ENCODE measurements around the gene NAT10. TPM values are rescaled to one million over a fixed set of nuclear protein-coding genes. Genes with fewer than 3 reads are reported as not detected.

Gene NAT10
- total and polyA plus RNA-seq, 4 experiments from 2014 or later, result 28.0 to 81.5 (median 61.4) TPM

- POLR2A ChIA-PET (ENCODE audit: partially characterized antibody), result interaction anchor here (1.0 kb wide), 1 partner anchor 52 kb away, joined by 3 read pairs; no protein-coding TSS in a partner anchor
- CTCF ChIA-PET (ENCODE audit: partially characterized antibody), result interaction anchor here (0.7 to 1.3 kb wide), 5 partner anchors 11 to 80 kb away, joined by 3 to 4 read pairs (median 3); no protein-coding TSS in a partner anchor
- H3K27ac ChIP-seq (ENCODE audit: low read depth, low read length), result no peak overlapping the region
- H3K27me3 ChIP-seq (ENCODE audit: insufficient read depth, low read length), result no peaks in the 10 kb centered on the region
- no peak overlapping the region for H3K27ac Mint-ChIP-seq
- peaks cover 1% of the 10 kb centered on the region for H3K4me1 ChIP-seq (ENCODE audit: insufficient read depth, low read length)
- intact Hi-C loops (cut with micrococcal nuclease), result no loop called here
- H3K27me3 Mint-ChIP-seq, result no peaks in the 10 kb centered on the region
- H3K9me3 ChIP-seq (ENCODE audit: control insufficient read depth in 1 of 2, low read length in 2 of 2), result no peaks in the 10 kb centered on the region
- peaks cover 1 to 8% (median 6%) of the 10 kb centered on the region in 4 donors for H3K4me1 Mint-ChIP-seq
- H3K9me3 Mint-ChIP-seq, result no peaks in the 10 kb centered on the region
- peaks cover 62% of the 10 kb centered on the region for H3K36me3 ChIP-seq (ENCODE audit: insufficient read depth, low read length)
- H3K4me3 Mint-ChIP-seq, result no peak overlapping the region
- no peak overlapping the region for H3K4me3 ChIP-seq (ENCODE audit: low read length in 2 of 2)
- peaks cover 24 to 59% of the 10 kb centered on the region in 2 donors for H3K36me3 Mint-ChIP-seq
- DNase-seq, result no peak
Measured at GRCh38 chr11:34098813-34099212, 6.6 kb upstream of the NAT10 start.

DNA sequence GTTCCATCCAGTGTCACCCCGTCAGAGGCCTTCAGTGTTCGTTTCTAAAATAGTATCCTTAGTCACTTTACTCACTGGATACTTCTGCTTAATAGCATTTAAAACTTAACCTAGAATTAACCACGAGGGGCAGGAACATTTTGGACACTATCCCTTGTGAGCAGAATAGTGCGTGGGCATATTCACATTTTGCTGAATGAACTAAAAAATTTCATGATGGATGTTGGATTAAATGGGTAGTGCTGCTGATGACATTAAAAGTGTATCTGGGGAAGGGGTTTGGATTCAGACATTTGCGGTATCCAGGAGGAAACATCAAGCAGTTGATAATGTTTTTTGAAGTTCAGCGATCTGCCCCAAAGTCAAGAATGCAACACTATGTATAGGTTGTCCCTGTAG, 750 bp upstream of the NAT10 start:
- Mint-ChIP-seq H3K36me3 (peaks cover 8 to 50% of the 10 kb centered on the region in 2 donors), H3K4me3 (peak overlapping the region; percentile 95 to 98 (median 97)), H3K27me3 (peaks cover 0 to 2% of the 10 kb centered on the region in 2 donors), H3K4me1 (peaks cover 38 to 63% (median 50%) of the 10 kb centered on the region in 4 donors), H3K9me3 (peaks cover 0 to 7% (median 0%) of the 10 kb centered on the region in 8 donors), H3K27ac (peak overlapping the region; percentile 99 to 100 (median 99))
- intact Hi-C loops (cut with micrococcal nuclease), result loop anchor here (1.0 to 10.0 kb wide), 6 partner anchors 18 to 334 kb away; partner anchors contain the start of genes ABTB2, CAPRIN1, CAT and FBXO3
- Histone ChIP-seq H3K27me3 (ENCODE audit: insufficient read depth, low read length) (no peaks in the 10 kb centered on the region), H3K4me3 (ENCODE audit: low read length in 2 of 2) (peak overlapping the region; percentile 82 to 86), H3K27ac (ENCODE audit: low read depth, low read length) (peak overlapping the region; percentile 90), H3K4me1 (ENCODE audit: insufficient read depth, low read length) (peaks cover 31% of the 10 kb centered on the region), H3K9me3 (ENCODE audit: control insufficient read depth in 1 of 2, low read length in 2 of 2) (no peaks in the 10 kb centered on the region), H3K36me3 (ENCODE audit: insufficient read depth, low read length) (peaks cover 24% of the 10 kb centered on the region)
- ChIA-PET POLR2A (ENCODE audit: partially characterized antibody) (interaction anchor here (0.6 to 7.0 kb wide), 21 partner anchors 8 to 812 kb away, joined by 3 to 157 read pairs (median 5); partner anchors contain the start of genes ABTB2, APIP, CAPRIN1 and CAT), CTCF (ENCODE audit: partially characterized antibody) (interaction anchor here (0.8 to 2.7 kb wide), 6 partner anchors 16 to 107 kb away, joined by 3 to 15 read pairs (median 5); partner anchors contain the start of gene CAPRIN1)
- DNase-seq, result no peak

GRCh38 chr11:34105957-34106504, 602 bp downstream of the NAT10 start:
- peaks cover 0 to 7% (median 0%) of the 10 kb centered on the region in 8 donors for H3K9me3 Mint-ChIP-seq
- peaks cover 42 to 67% (median 51%) of the 10 kb centered on the region in 4 donors for H3K4me1 Mint-ChIP-seq
- no peaks in the 10 kb centered on the region for H3K27me3 ChIP-seq (ENCODE audit: insufficient read depth, low read length)
- no peak for DNase-seq
- H3K36me3 Mint-ChIP-seq, result peaks cover 14 to 50% of the 10 kb centered on the region in 2 donors
- peaks cover 24% of the 10 kb centered on the region for H3K36me3 ChIP-seq (ENCODE audit: insufficient read depth, low read length)
- H3K27ac Mint-ChIP-seq, result peak overlapping the region; percentile 99 to 100 (median 99)
- H3K4me3 Mint-ChIP-seq, result peak overlapping the region; percentile 95 to 98 (median 97)
- intact Hi-C loops (cut with micrococcal nuclease), result loop anchor here (1.0 to 10.0 kb wide), 6 partner anchors 20 to 332 kb away; partner anchors contain the start of genes ABTB2, CAPRIN1, CAT and FBXO3
- POLR2A ChIA-PET (ENCODE audit: partially characterized antibody), result interaction anchor here (0.6 to 7.0 kb wide), 16 partner anchors 8 to 926 kb away, joined by 3 to 157 read pairs (median 6); partner anchors contain the start of genes ABTB2, APIP, CAPRIN1 and CAT
- H3K4me1 ChIP-seq (ENCODE audit: insufficient read depth, low read length), result peaks cover 31% of the 10 kb centered on the region
- CTCF ChIA-PET (ENCODE audit: partially characterized antibody), result interaction anchor here (0.6 to 2.7 kb wide), 8 partner anchors 8 to 336 kb away, joined by 3 to 15 read pairs (median 4); partner anchors contain the start of gene CAPRIN1
- no peaks in the 10 kb centered on the region for H3K9me3 ChIP-seq (ENCODE audit: control insufficient read depth in 1 of 2, low read length in 2 of 2)
- H3K27me3 Mint-ChIP-seq, result peaks cover 0 to 2% of the 10 kb centered on the region in 2 donors
- peak overlapping the region; percentile 90 for H3K27ac ChIP-seq (ENCODE audit: low read depth, low read length)
- H3K4me3 ChIP-seq (ENCODE audit: low read length in 2 of 2), result peak overlapping the region; percentile 83 to 86

DNA sequence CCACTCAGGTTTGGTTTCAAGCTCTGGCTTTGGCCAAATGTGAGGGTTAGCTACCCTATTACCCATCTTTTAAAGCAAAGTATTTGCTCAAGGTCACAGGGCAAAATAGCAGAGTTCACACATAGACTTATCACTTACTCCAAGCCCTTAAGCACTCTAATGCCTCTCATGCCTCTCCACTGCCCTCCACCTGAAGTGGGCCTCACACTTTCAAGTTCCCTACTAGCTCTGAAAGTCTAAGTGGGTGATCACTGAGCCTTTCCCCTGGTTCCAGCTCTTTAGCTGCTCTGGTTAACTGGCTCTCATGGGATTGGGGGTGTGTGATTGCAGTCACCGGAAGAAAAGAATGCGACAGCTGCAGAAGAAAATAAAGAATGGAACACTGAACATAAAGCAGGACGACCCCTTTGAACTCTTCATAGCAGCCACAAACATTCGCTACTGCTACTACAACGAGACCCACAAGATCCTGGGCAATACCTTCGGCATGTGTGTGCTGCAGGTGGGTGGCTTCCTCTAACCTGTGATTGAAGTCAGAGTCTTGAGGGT, 6.4 kb downstream of the NAT10 start:
- Histone ChIP-seq H3K27ac (ENCODE audit: low read depth, low read length) (no peak overlapping the region), H3K4me3 (ENCODE audit: low read length in 2 of 2) (no peak overlapping the region), H3K4me1 (ENCODE audit: insufficient read depth, low read length) (peaks cover 9% of the 10 kb centered on the region), H3K36me3 (ENCODE audit: insufficient read depth, low read length) (peaks cover 69% of the 10 kb centered on the region), H3K27me3 (ENCODE audit: insufficient read depth, low read length) (no peaks in the 10 kb centered on the region), H3K9me3 (ENCODE audit: control insufficient read depth in 1 of 2, low read length in 2 of 2) (no peaks in the 10 kb centered on the region)
- H3K27ac Mint-ChIP-seq, result peak overlapping the region in 2 of 7 donors; percentile 20 to 55
- intact Hi-C loops (cut with micrococcal nuclease), result no loop called here
- no peak overlapping the region for H3K4me3 Mint-ChIP-seq
- ChIA-PET POLR2A (ENCODE audit: partially characterized antibody) (interaction anchor here (0.6 kb wide), 1 partner anchor 62 kb away, joined by 3 read pairs; no protein-coding TSS in a partner anchor), CTCF (ENCODE audit: partially characterized antibody) (no interaction called here)
- H3K9me3 Mint-ChIP-seq, result no peaks in the 10 kb centered on the region
- no peaks in the 10 kb centered on the region for H3K27me3 Mint-ChIP-seq
- DNase-seq, result no peak
- H3K36me3 Mint-ChIP-seq, result peaks cover 57 to 81% of the 10 kb centered on the region in 2 donors
- peaks cover 15 to 29% (median 20%) of the 10 kb centered on the region in 4 donors for H3K4me1 Mint-ChIP-seq

GRCh38 chr11:34114014-34114413, 8.6 kb downstream of the NAT10 start:
- intact Hi-C loops (cut with micrococcal nuclease), result no loop called here
- no peak for DNase-seq
- no peaks in the 10 kb centered on the region for H3K27me3 Mint-ChIP-seq
- POLR2A ChIA-PET (ENCODE audit: partially characterized antibody), result interaction anchor here (0.6 to 1.4 kb wide), 2 partner anchors 9 to 227 kb away, joined by 3 to 4 read pairs; partner anchors contain the start of gene NAT10
- no peak overlapping the region for H3K27ac Mint-ChIP-seq
- H3K27ac ChIP-seq (ENCODE audit: low read depth, low read length), result no peak overlapping the region
- CTCF ChIA-PET (ENCODE audit: partially characterized antibody), result no interaction called here
- no peak overlapping the region for H3K4me3 ChIP-seq (ENCODE audit: low read length in 2 of 2)
- peaks cover 73 to 85% of the 10 kb centered on the region in 2 donors for H3K36me3 Mint-ChIP-seq
- H3K36me3 ChIP-seq (ENCODE audit: insufficient read depth, low read length), result peaks cover 83% of the 10 kb centered on the region
- no peaks in the 10 kb centered on the region for H3K9me3 ChIP-seq (ENCODE audit: control insufficient read depth in 1 of 2, low read length in 2 of 2)
- H3K4me1 ChIP-seq (ENCODE audit: insufficient read depth, low read length), result no peaks in the 10 kb centered on the region
- no peak overlapping the region for H3K4me3 Mint-ChIP-seq
- no peaks in the 10 kb centered on the region for H3K27me3 ChIP-seq (ENCODE audit: insufficient read depth, low read length)
- H3K4me1 Mint-ChIP-seq, result peaks cover 3 to 10% (median 8%) of the 10 kb centered on the region in 4 donors
- no peaks in the 10 kb centered on the region for H3K9me3 Mint-ChIP-seq

- H3K9me3 ChIP-seq (ENCODE audit: control insufficient read depth in 1 of 2, low read length in 2 of 2), result no peaks in the 10 kb centered on the region
- no peak overlapping the region for H3K4me3 ChIP-seq (ENCODE audit: low read length in 2 of 2)
- Mint-ChIP-seq H3K4me3 (no peak overlapping the region), H3K27ac (peak overlapping the region in 1 of 7 donors; percentile 77), H3K4me1 (peaks cover 0 to 6% (median 5%) of the 10 kb centered on the region in 4 donors), H3K9me3 (no peaks in the 10 kb centered on the region), H3K27me3 (no peaks in the 10 kb centered on the region), H3K36me3 (peaks cover 71 to 85% of the 10 kb centered on the region in 2 donors)
- H3K4me1 ChIP-seq (ENCODE audit: insufficient read depth, low read length), result no peaks in the 10 kb centered on the region
- ChIA-PET POLR2A (ENCODE audit: partially characterized antibody) (interaction anchor here (0.6 to 1.4 kb wide), 2 partner anchors 9 to 227 kb away, joined by 3 to 4 read pairs; partner anchors contain the start of gene NAT10), CTCF (ENCODE audit: partially characterized antibody) (no interaction called here)
- no peak for DNase-seq
- H3K27me3 ChIP-seq (ENCODE audit: insufficient read depth, low read length), result no peaks in the 10 kb centered on the region
- intact Hi-C loops (cut with micrococcal nuclease), result no loop called here
- peaks cover 83% of the 10 kb centered on the region for H3K36me3 ChIP-seq (ENCODE audit: insufficient read depth, low read length)
- H3K27ac ChIP-seq (ENCODE audit: low read depth, low read length), result no peak overlapping the region
Measured at GRCh38 chr11:34114471-34114870, 9.0 kb downstream of the NAT10 start.

- Histone ChIP-seq H3K4me1 (ENCODE audit: insufficient read depth, low read length) (no peaks in the 10 kb centered on the region), H3K9me3 (ENCODE audit: control insufficient read depth in 1 of 2, low read length in 2 of 2) (no peaks in the 10 kb centered on the region), H3K36me3 (ENCODE audit: insufficient read depth, low read length) (peaks cover 76% of the 10 kb centered on the region), H3K27me3 (ENCODE audit: insufficient read depth, low read length) (no peaks in the 10 kb centered on the region), H3K27ac (ENCODE audit: low read depth, low read length) (no peak overlapping the region), H3K4me3 (ENCODE audit: low read length in 2 of 2) (no peak overlapping the region)
- intact Hi-C loops (cut with micrococcal nuclease), result no loop called here
- no peaks in the 10 kb centered on the region for H3K27me3 Mint-ChIP-seq
- no peak overlapping the region for H3K4me3 Mint-ChIP-seq
- peaks cover 0 to 1% (median 0%) of the 10 kb centered on the region in 8 donors for H3K9me3 Mint-ChIP-seq
- peaks cover 0 to 4% (median 3%) of the 10 kb centered on the region in 4 donors for H3K4me1 Mint-ChIP-seq
- ChIA-PET POLR2A (ENCODE audit: partially characterized antibody) (no interaction called here), CTCF (ENCODE audit: partially characterized antibody) (no interaction called here)
- no peak for DNase-seq
- H3K36me3 Mint-ChIP-seq, result peaks cover 70 to 84% of the 10 kb centered on the region in 2 donors
- H3K27ac Mint-ChIP-seq, result peak overlapping the region in 5 of 7 donors; percentile 26 to 75 (median 62)
Measured at GRCh38 chr11:34120651-34121050, 15.2 kb downstream of the NAT10 start.

Data from CD4-positive, alpha-beta memory T cell (primary cell).